K562 (cell line): ENCODE results near the gene CEND1. TPM values are rescaled to one million over a fixed set of nuclear protein-coding genes. Genes with fewer than 3 reads are reported as not detected.

Source experiments
- ARID1B ChIP-seq: fragments of 450-650 bp; IDR thresholded peaks from 2 replicates; pipeline ENCODE4 v1.6.1; 2016; ENCODE audit warnings: antibody characterized with exemption, mild to moderate bottlenecking, inconsistent platforms
- CREB1 ChIP-seq, 2 experiments: sonication (generic) in 1 of 2; formaldehyde crosslinking in 1 of 2; IDR thresholded peaks; 2 replicates each; pipeline versions ENCODE4 v1.6.1 to v1.8.0; 2012 to 2022; ENCODE audit warnings: inconsistent platforms in 1 of 2, mild to moderate bottlenecking in 1 of 2, missing genetic modification reagents in 1 of 2, moderate library complexity in 1 of 2
- DDX20 ChIP-seq: fragments of 450-650 bp; IDR thresholded peaks from 2 replicates; pipeline ENCODE4 v1.6.1; 2016; ENCODE audit warnings: missing genetic modification characterization, low read depth, mild to moderate bottlenecking, missing compliant biosample characterization, moderate library complexity
- E2F3 ChIP-seq: fragments of 250-450 bp; sonication (Bioruptor Pico); IDR thresholded peaks from 2 replicates; pipeline ENCODE4 v1.4.0; 2020; ENCODE audit warnings: mild to moderate bottlenecking
- FIP1L1 ChIP-seq: fragments of 200-400 bp; formaldehyde crosslinking; IDR thresholded peaks from 2 replicates; pipeline ENCODE4 v1.6.1; 2018; ENCODE audit warnings: mild to moderate bottlenecking, low read depth, low read length; ENCODE audit not compliant: poor library complexity, severe bottlenecking
- GABPA ChIP-seq: fragments of 200-800 bp; sonication (Bioruptor generic); conservative IDR thresholded peaks from 2 replicates; pipeline ENCODE4 v1.6.1; 2016; ENCODE audit warnings: low read depth, missing genetic modification characterization, missing compliant biosample characterization
- JUN ChIP-seq, 2 experiments: sonication (generic) in 1 of 2; formaldehyde crosslinking in 1 of 2; IDR thresholded peaks; 2 replicates each; pipeline versions ENCODE4 v1.6.1 to v1.8.0; 2012 to 2022; ENCODE audit warnings: borderline replicate concordance in 2 of 2, mild to moderate bottlenecking in 2 of 2, improper control_type of control experiment in 1 of 2, low read depth in 1 of 2, low read length in 1 of 2, missing genetic modification reagents in 1 of 2
- MECOM ChIP-seq: fragments of 250-450 bp; sonication (Bioruptor Pico); IDR thresholded peaks from 2 replicates; pipeline ENCODE4 v1.8.0; 2022; ENCODE audit warnings: inconsistent platforms
- NCOR1 ChIP-seq: fragments of 450-650 bp; IDR thresholded peaks from 2 replicates; pipeline ENCODE4 v1.6.1; 2016; ENCODE audit warnings: mild to moderate bottlenecking, moderate library complexity
- RCOR1 ChIP-seq, 2 experiments: IDR thresholded peaks; 2 replicates each; pipeline ENCODE4 v1.6.1; 2012; ENCODE audit warnings: low read depth in 2 of 2, low read length in 2 of 2, borderline replicate concordance in 1 of 2, improper control_type of control experiment in 1 of 2
- SRSF9 ChIP-seq: fragments of 200-400 bp; formaldehyde crosslinking; IDR thresholded peaks from 2 replicates; pipeline ENCODE4 v1.6.1; 2017; ENCODE audit warnings: low read depth, low read length, borderline replicate concordance
- STAG1 ChIP-seq: sonication (generic); formaldehyde crosslinking; IDR thresholded peaks from 2 replicates; pipeline ENCODE4 v1.5.0; 2020; ENCODE audit warnings: missing genetic modification reagents, borderline replicate concordance
- TRIM24 ChIP-seq, 2 experiments: fragments of 450-650 bp; IDR thresholded peaks; 2 replicates each; pipeline ENCODE4 v1.6.1; 2016
- ZBTB34 ChIP-seq: fragments of 250-450 bp; sonication (Bioruptor Pico); IDR thresholded peaks from 2 replicates; pipeline ENCODE4 v1.8.0; 2021; ENCODE audit warnings: mild to moderate bottlenecking, moderate library complexity
- ZNF134 ChIP-seq: fragments of 250-450 bp; sonication (Bioruptor Pico); conservative IDR thresholded peaks from 2 replicates; pipeline ENCODE4 v1.4.0; 2020
- ZNF263 ChIP-seq: sonication (generic); formaldehyde crosslinking; IDR thresholded peaks from 2 replicates; pipeline ENCODE4 v1.8.0; 2022; ENCODE audit warnings: mild to moderate bottlenecking, missing genetic modification reagents, borderline replicate concordance
- polyA plus RNA-seq, 8 experiments: library from polyadenylated mRNA; depleted of rRNA in 4 of 8; stranded (reverse) in 5 of 8; unstranded in 3 of 8; fragments of >200 nt; fragmentation: Nextera tagmentation in 2 of 8; fragmentation: Illumina TruSeq in 1 of 8; extraction: Ambion mirVana in 2 of 8; extraction: Trizol in 1 of 8; gene quantifications; 2 replicates each; pipeline versions ENCODE4 v1.2.1 to v1.2.3, GENCODE V29; 2011 to 2014; ENCODE audit warnings: inconsistent platforms in 1 of 8, missing spikeins in 1 of 8
- total RNA-seq, 7 experiments: library from RNA; depleted of rRNA in 6 of 7; stranded (reverse); fragments of >200 nt in 6 of 7; fragmentation: Illumina TruSeq in 2 of 7; extraction: Trizol in 2 of 7; gene quantifications; 2 replicates each; pipeline versions ENCODE4 v1.2.1 to v1.2.3, GENCODE V29; 2011 to 2021; ENCODE audit warnings: low replicate concordance in 1 of 7
- TF ChIP-seq, protein P1 (sequence below): fragments of 250-450 bp; sonication (Bioruptor Pico); IDR thresholded peaks from 2 replicates; pipeline ENCODE4 v1.4.0; 2020
- TF ChIP-seq, protein P2 (sequence below): fragments of 450-650 bp; formaldehyde crosslinking; IDR thresholded peaks from 2 replicates; pipeline ENCODE4 v1.4.0; 2020; ENCODE audit warnings: mild to moderate bottlenecking

Gene CEND1
- total and polyA plus RNA-seq, 9 of the 15 experiments (the other 6 are each of a cell fraction or from before 2014, with no cell fraction given): 0.13 to 0.18 (median 0.16) TPM; not detected in 6

- TF ChIP-seq, protein P1, sequence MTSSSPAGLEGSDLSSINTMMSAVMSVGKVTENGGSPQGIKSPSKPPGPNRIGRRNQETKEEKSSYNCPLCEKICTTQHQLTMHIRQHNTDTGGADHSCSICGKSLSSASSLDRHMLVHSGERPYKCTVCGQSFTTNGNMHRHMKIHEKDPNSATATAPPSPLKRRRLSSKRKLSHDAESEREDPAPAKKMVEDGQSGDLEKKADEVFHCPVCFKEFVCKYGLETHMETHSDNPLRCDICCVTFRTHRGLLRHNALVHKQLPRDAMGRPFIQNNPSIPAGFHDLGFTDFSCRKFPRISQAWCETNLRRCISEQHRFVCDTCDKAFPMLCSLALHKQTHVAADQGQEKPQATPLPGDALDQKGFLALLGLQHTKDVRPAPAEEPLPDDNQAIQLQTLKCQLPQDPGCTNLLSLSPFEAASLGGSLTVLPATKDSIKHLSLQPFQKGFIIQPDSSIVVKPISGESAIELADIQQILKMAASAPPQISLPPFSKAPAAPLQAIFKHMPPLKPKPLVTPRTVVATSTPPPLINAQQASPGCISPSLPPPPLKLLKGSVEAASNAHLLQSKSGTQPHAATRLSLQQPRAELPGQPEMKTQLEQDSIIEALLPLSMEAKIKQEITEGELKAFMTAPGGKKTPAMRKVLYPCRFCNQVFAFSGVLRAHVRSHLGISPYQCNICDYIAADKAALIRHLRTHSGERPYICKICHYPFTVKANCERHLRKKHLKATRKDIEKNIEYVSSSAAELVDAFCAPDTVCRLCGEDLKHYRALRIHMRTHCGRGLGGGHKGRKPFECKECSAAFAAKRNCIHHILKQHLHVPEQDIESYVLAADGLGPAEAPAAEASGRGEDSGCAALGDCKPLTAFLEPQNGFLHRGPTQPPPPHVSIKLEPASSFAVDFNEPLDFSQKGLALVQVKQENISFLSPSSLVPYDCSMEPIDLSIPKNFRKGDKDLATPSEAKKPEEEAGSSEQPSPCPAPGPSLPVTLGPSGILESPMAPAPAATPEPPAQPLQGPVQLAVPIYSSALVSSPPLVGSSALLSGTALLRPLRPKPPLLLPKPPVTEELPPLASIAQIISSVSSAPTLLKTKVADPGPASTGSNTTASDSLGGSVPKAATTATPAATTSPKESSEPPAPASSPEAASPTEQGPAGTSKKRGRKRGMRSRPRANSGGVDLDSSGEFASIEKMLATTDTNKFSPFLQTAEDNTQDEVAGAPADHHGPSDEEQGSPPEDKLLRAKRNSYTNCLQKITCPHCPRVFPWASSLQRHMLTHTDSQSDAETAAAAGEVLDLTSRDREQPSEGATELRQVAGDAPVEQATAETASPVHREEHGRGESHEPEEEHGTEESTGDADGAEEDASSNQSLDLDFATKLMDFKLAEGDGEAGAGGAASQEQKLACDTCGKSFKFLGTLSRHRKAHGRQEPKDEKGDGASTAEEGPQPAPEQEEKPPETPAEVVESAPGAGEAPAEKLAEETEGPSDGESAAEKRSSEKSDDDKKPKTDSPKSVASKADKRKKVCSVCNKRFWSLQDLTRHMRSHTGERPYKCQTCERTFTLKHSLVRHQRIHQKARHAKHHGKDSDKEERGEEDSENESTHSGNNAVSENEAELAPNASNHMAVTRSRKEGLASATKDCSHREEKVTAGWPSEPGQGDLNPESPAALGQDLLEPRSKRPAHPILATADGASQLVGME (CRISPR knock-in tag): no peak
- no peak for TF ChIP-seq NCOR1
- 0 out of 2 replicates have a peak, but pooled peaks have one; percentile 22 for TF ChIP-seq STAG1 (CRISPR knock-in tag)
- TF ChIP-seq CREB1 (IDR thresholded peaks at IDR 0.05): no peak
- no peak; the same call in 1 of the 2 replicates for TF ChIP-seq CREB1 (CRISPR knock-in tag; IDR thresholded peaks at IDR 0.05)
- TF ChIP-seq MECOM (CRISPR knock-in tag): no peak
- no peak for TF ChIP-seq RCOR1 (IDR thresholded peaks at IDR 0.05; ENCODE audit: borderline replicate concordance in 1 of 2, low read depth in 2 of 2, low read length in 2 of 2)
- TF ChIP-seq GABPA (tag): peak; percentile 46; the same call in 1 of the 2 replicates
- no peak for TF ChIP-seq DDX20 (tag)
- TF ChIP-seq ZNF263 (CRISPR knock-in tag): no peak; the same call in 1 of the 2 replicates
- TF ChIP-seq ARID1B: no peak
- TF ChIP-seq ZNF134: no peak
- TF ChIP-seq, protein P2, sequence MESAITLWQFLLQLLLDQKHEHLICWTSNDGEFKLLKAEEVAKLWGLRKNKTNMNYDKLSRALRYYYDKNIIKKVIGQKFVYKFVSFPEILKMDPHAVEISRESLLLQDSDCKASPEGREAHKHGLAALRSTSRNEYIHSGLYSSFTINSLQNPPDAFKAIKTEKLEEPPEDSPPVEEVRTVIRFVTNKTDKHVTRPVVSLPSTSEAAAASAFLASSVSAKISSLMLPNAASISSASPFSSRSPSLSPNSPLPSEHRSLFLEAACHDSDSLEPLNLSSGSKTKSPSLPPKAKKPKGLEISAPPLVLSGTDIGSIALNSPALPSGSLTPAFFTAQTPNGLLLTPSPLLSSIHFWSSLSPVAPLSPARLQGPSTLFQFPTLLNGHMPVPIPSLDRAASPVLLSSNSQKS (CRISPR knock-in tag): no peak
- TF ChIP-seq FIP1L1: peak; percentile 8
- TF ChIP-seq SRSF9: no peak
- TF ChIP-seq E2F3 (CRISPR knock-in tag): no peak
- no peak for TF ChIP-seq ZBTB34 (CRISPR knock-in tag)
- no peak for TF ChIP-seq JUN (IDR thresholded peaks at IDR 0.05; ENCODE audit: borderline replicate concordance, low read depth, low read length)
- TF ChIP-seq JUN (CRISPR knock-in tag; IDR thresholded peaks at IDR 0.05; ENCODE audit: borderline replicate concordance): 0 out of 2 replicates have a peak, but pooled peaks have one; percentile 51
- no peak for TF ChIP-seq TRIM24 (IDR thresholded peaks at IDR 0.05)
These were observed 7.6 kb upstream of the CEND1 start (continued) for GRCh38 chr11:797296-798092.
